HG02938 (cell line): ENCODE measurements around the gene FYN.
"Not testable (repeated sequence)": the region's sequence is repeated elsewhere in the genome, so short reads cannot be mapped to it uniquely, and the experiment has no call there.

Experiments
- ATAC-seq: cut with Tn5 transposase; IDR thresholded peaks from one replicate; pipeline ENCODE4 v1.9.1; 2021; ENCODE audit warnings: mild to moderate bottlenecking, moderate library complexity; ENCODE audit not compliant: unreplicated experiment

Gene FYN

DNA sequence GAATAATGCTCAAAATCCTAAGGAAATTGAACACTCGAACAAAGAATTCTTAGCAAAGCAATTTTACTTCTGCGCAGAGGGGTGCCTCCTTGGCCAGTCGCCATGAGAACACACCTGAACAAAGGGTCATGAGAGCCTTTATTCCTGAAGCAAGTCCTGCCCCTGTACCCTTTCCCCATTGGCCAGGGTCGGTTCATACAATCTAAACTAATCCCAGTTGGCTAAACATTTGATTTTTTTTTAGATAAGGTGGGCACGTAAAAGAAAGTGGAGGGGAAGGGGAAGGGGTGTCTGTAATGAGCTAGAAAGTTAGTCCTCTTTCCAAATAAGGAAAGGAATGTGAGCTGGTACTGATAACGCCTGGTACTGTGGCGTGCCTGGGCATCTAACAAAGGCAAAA, 37.9 kb downstream of the FYN start:
- not testable (repeated sequence) for ATAC-seq

DNA sequence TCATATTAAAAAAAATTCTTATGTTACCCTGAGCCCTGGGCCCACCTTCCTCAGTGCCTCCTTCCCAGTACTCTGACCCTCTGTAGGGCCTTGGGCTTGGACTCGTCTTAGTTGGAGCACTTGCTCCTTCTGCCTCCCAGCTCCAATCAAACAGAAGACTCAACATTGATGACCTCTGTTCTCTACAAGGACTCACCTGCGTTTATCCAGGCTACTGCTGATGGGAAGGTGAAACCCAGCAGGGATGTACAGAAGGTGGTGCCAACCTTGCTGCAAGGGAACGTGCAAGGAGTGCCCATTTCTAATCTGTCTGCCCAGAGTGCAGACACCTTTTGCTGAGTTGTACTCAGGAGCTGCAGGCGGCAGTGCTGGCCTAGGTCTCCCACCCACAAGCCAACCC, 38.9 kb downstream of the FYN start:
- ATAC-seq: no peak

DNA sequence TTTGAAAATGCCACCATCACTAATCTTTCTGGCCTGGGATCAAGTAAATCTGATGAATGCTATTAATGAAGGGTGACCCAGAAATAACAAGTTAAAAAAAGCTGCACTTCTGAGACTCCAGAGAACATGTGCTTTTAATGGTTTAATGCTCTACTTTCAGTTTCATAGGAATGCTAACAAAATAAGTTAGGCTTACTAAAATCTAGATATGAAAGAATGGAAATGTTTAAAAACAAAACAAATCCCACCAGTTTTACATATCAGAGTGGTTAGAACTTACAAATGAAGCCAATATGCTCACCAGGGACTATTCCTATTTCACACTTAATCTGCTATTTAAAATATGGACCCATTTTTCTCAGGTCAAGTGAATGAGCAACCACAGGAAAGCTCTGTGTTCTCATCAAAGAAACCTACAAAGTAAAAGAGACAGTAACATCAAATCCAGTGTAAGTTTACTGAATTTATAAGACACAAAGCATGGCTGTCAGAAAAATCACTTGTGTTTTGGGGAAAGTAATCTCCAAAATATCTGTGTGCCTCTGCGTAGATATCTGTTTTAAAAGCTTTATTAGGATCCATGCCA, 40.3 kb downstream of the FYN start:
- peak; percentile 56 for ATAC-seq

DNA sequence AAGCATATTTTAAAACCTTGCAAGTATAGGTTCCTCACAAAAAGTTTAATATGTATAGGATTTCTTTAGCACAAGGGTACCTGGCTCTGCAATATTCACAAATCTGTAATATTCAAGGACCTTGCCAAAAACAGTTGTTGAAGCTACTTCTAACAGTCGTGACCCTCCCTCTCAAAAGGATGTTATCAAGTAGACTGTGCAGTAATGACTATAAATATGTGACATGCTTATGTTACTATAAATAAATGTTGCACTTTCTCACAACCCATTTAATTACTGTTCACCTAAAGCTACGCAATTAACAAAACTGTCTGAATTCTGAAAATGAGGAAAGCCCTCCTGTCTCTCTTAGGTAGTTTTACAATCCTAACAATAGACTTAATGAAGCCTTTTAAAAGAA, 41.8 kb downstream of the FYN start:
- ATAC-seq: no peak

DNA sequence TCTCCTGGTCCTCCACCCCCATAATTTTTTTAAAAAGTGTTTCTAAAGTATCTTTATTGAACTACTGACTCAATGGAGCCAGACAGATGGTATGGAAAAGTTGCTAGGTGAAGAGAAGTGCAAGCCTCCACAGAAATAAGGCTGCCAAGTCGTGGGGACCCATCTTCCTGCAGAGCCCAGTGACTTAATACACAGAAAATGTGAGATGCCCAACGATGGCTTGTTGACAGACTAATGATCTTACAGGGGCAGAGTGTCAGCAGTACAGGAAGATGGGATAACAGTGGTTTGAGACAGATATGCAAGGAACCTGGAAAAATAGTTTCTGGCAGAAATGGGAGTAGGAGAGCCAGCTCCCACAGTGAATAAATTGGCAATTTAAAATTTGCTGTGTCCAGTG, 43.3 kb downstream of the FYN start:
- no peak for ATAC-seq

DNA sequence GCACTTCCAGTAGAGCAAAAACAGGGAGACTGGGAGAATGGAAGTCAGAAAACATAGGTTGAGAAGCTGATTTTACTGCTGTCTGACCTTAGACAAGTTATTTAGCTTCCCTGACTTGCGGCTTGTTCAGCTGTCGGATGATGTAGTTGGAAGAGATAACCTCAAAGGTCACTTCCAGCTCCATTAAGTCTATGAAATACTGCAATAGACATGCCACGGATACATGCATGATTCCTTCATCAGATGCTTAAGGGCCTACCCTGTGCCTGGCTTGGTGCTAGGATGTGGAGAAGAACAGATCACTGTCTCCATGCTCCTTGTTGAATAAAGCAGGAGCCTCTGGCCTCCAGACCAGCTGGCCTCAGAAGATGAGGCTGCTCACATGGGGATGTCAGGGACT, 43.7 kb downstream of the FYN start:
- no peak for ATAC-seq

DNA sequence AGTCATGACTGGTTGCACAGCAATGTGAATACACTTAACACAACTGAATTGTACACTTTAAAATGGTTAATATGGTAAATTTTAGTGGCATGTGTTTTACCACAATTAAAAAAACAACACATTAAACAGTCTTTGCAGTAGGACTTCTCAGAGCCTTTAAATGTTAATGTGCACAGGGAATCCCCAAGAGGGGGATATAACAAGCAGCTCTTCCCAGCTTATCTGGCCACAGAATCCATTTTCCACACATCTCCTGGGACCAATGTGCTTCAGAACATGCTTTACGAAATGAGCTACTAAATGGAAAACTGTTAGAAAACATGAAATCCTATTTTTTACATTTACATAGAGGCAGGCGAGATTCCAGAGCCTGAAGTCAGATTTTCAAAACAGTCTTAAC, 44.4 kb downstream of the FYN start:
- no peak for ATAC-seq

DNA sequence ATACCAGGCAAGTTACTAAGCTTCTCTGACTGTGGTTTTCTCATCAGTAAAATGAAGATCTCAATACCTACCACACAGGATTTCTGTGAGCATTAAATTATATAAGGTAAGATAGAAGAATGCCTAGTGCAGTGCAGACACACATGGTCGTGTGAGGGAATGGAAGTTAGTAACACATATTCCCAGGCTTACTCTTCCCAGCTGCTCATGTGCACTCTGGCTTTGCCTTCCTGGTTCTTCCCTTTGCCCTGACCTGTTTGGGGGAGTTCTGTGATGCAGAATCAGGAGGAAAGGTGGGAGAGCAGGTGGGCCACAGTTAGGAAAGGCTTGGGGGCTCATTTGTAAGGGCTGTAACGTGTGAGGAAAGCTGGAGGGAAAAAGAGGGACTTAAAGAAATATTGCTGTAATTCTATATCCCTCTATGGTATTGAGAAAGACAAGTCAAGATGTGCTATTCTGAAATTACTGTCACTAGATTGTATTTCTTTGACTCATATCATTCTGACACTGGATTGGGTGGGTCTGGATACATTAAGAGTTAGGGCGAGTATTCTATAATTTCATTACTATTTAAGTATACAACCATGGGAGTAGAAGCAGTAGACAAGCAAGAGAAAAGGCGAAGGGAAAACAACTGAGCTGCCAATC, 47.7 kb downstream of the FYN start:
- ATAC-seq: no peak

DNA sequence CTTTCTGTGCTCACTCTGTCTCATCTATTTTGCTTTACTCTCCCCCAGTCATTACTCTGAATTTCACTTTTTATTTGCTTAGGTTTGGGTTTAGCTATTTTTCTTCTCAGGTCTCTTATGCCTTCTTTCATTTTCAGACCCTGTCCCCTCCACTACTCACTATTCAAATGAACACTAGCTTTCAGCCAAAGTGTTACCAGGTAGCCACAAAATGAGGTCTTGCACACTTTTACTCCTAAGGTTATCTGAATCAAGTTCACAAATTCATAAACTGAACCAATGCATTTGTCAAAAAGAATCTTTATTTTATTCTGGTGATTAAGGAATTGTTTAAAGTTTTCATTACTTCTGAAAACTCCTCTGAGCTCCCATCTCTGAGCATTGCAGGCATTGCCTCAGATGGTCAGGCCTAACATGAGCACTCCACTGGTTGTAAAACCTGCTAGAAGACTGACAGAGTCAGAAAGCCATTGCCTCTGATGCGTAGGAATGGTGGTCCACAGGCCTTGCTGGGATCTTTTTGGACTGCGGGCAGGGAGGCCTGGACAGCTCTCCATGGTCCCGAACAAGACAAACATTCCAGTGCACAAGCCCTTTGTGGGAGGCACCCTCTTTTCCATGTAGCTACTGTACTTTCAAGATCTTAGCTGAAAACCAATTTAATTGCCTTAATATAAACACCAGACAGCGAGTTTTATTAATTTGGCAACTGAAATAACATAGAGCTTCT, 48.5 kb downstream of the FYN start:
- peak; percentile 94 for ATAC-seq

DNA sequence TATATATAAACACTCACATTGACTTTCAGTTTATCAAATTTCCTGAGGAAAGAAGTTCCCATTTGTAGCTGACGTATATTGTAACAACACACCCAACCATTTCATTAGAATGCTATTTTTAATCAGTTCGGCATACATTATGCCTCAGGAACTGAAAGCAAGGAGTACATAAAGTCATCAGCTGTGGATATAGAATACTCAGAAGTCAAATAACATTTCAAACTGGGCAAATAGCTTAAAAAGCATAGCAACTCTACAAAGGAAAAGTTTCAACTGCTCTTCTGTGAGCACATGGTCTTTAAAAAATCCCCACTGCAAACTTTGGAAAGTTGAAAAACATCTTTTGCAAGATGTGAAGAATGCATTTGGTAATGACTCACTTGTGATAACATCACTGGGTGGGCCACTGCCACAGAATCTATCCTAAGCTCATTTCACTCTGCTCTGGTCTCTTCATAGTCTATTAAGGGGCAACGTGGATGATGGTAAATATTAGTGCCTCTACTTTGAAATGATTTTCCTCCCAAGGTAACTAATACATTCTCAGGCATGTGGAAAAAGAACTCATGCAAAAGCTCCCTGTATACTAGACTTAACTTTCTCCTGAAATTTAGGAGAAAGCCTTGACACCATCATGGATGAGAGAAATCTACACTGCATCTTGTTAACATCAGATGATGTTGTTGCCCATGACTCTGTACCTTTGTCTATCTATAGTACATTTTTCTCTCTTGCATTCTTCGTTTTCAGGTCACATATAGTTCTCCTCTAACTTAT, 49.2 kb downstream of the FYN start:
- no peak for ATAC-seq

DNA sequence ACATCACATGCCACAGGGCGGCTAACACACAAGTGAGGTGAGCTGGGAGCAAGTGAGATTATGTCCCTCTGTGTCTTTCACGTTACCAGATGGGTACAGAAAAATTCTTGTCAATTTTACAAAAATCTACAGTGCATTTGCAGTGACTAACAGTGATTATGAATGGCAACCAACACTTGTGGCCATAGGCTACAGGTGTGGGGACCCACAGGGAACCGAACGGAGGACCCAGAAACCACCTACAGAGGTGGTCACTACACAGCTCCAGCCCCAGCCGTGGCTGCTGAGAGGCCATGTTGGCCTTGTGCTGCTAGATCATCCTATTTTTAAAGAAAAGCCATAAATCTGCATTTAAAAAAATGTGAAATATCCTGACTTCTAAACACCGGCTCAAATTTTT, 50.2 kb downstream of the FYN start:
- no peak for ATAC-seq

DNA sequence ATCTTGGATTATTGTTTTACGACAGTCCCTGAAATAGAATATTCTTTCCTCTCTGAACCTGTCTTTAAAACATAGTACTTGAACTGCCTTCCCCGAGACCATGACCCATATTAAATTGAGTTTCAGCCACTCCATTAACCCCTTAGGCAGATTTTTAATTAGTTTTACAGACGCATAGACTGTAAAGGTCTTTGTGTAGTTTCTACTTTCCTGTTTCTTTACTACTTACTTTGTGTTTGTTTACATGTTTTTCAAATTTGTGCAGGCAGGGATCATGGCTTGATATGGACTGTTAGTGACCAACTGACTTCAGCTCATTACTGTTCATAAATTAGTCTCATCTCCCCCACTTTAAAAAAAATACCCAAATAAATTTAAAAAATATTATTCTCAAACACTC, 53.8 kb downstream of the FYN start:
- no peak for ATAC-seq

DNA sequence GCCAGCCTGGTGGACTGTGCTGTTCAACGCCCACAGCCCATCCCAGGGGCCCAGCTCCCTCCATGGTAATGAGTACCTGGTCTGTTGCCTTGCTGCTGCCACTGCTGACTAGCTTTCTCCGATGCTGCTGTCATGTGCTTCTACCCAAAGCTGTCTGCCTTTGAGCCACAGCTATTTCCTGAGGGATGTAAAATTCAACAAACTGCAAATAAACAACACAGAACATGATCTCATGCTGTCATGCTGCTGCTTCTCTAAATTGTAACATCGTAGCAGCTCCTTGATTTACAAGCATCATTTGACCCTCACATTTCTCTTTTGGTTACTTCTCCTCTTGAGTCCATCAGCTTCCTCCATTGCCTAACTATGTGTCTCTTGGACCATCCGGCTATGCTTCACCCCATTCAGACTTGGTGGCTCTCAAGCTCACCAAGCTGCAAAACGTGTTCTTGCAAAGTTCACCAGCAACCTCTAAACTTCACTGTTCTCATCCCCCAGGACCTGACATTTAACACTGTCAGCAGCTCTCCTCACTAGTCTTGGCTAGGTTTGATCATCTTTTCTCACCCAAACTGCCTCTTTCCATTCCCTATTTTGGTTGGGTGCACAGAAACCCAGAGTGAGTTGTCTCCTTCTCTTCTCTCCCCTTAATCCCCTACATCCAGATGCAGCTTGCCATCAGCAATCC, 54.6 kb downstream of the FYN start:
- ATAC-seq: no peak

DNA sequence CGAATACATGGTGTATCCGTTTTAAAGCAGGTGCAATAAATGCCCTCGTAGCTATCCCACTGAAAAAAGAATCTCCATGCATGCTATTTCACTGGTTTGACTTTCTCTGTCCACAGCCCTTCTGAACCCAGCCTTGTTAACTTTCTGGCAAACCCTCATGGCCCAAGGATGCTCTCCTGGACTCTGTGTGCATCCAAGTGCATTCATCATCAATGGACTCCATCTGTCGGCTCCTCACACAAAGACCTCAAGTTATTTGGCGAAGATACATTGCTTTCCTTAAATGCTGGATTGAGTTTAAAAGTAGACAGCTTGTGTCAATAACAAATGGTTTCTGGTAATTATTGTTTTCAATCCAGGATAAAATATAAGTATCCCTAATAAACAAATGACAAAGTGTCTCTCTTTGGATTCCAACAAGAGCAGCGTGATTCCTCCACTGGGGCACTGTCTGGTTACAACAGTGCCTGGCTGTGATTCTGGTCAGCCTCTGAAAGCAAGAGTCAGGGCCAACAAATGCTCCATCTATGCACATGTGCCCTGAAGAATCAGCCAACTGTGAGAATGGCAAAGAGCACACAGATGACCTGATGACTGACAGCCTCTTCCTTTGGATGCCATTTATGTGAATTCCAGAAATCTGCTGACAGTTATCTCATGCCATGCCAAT, 55.7 kb downstream of the FYN start:
- ATAC-seq: no peak

DNA sequence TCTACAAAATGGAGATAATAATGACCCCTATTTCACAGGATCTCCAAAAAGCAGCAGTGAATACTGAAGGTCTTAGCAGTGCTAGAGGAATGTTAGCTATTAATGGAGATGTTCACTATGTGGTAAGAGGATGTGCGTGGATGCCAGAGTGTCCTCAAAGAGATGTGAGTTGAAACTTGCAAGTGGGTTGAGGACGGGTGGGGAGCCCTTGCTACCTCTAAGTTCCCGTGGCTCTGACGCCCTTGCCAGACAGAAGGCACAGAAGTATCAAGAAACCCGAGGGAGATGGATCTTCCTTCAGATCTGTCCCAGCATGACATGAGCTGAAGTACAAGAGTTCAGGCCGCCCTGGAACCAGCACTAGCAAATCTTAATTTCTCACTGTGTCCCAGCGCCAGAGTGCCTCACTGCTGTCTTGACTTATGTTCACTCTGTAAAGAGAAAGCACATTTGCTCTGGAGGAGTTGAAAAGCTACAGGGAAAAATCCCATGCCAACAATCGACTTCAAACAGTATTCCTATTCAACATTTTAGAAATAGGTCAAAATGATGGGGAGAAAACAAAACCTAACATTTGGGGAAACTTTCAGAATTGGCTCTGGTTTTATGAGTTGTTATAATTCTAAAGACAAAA, 59.5 kb downstream of the FYN start:
- ATAC-seq: no peak

DNA sequence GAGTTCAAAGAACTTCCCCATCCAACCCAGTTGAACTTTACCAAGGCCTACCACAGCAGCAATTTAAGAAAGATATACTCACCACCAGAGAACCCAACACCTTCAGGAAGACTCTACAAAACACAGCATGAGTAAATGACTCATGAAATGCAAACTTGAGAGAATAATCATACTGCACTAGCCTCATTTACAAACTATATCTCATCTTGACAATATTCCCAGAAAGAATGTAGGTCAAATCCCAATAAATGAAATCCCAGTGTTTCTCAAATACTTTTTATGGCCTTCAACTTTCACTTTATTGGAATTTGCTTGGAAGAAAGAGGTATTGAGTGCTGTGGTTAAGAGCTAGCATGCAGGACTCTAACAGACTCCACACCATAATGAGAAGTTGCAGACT, 60.0 kb downstream of the FYN start:
- ATAC-seq: no peak

DNA sequence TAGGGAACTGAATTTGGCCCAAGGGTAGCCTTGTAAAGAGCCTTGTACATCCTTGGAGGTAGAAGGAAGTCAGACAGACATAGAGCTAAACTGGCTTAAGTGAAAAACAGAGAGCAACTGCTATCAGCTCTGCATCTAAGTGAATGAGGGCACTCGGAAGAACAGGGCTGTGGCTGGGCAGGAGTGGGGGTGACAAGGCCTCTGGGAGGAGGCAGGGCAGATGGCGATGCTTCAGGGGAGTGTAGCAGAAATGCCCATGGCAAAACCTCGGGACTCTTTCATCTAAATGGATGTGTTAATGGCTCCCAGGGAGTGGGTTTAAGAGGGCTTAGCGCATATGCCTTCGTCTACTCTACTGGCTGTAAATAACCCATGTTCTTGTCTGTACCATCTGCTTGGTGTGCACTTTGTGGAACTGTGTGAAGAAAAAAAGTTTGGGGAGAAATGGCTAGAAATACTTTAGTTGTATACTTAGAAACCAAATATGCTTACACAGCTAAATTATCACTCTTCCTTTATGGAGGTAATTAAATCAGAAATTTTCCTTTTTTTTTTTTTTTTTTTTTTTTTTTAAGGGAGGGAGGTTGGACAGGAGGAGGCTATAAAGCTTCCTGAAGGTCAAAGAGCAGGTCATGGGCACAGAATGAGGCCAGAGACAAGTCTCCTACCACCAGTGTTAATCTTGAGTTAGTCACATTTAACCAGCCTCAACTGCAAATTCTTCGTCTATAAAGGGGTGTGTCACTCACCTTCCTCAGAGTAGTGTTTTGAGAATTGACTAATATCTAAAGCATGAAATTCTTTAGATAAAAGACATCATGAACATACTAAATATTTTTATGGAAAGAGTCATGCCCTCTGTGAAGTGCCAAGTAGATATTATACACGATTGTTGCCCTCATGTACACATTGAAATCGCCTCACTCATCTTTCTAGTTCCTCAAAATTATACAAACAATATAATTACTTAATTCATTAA, 60.9 kb downstream of the FYN start:
- ATAC-seq: no peak

DNA sequence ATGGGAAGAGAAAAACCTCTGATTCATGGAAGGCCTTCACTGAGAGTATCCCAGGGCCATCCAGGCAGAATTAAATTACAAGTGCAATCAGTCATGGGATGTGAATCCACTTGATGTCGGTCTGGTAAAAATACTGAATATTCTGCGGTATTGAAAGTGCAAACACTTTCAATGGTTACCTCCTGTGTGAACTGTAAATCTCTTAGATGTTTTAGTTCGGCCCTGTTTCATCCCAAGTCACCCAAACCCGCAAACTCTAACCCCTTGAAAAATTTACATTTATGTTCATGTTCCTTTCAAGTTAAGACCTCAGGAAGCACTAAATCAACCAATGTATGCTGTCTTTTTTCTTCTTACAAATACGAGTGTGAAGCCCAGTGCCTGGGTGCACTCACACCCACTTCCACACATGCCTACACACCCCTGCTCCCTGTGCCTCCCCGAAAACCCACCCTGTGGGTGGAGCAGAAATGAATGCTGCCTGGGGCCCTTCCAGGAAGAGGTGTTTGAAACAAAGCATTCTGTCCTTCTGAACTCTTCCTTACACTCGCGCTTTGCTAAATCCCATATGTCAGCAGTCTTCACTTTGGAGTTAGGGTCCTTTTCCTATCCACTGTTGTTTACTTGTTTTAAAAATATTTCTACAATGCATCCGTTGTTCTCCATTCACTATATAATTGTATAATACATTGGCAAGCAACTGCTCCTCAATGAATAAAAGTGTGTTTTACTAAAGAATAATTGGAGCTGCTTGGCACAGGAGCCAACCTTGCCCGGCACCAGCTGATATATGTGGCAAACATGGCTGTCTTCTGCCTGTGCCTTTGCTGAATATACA, 62.7 kb downstream of the FYN start:
- no peak for ATAC-seq
